GM19395 (cell line): Measurements from ENCODE around the gene USP14.
"Not testable (repeated sequence)": the region's sequence is repeated elsewhere in the genome, so short reads cannot be mapped to it uniquely, and the experiment has no call there.

Experiments used
- ATAC-seq: cut with Tn5 transposase; IDR thresholded peaks from one replicate; pipeline ENCODE4 v1.9.1; 2021; ENCODE audit warnings: mild to moderate bottlenecking, moderate library complexity; ENCODE audit not compliant: unreplicated experiment

USP14 gene

GRCh38 chr18:158128-159036 is at the start of gene USP14:
Gene USP14 (plus strand): TSS chr18:158557. CDS start chr18:158699, 142 bp downstream.
- peak; percentile 90 for ATAC-seq

GRCh38 chr18:108665-109063 is 49.7 kb upstream of the USP14 start:
- not testable (repeated sequence) for ATAC-seq

GRCh38 chr18:109130-109921 is 49.0 kb upstream of the USP14 start:
- peak; percentile 18 for ATAC-seq

GRCh38 chr18:109922-110261 is 48.5 kb upstream of the USP14 start:
- ATAC-seq: not testable (repeated sequence)

- ATAC-seq: not testable (repeated sequence)
These were observed 47.8 kb upstream of the USP14 start for GRCh38 chr18:110351-111201.

- ATAC-seq: no peak
These were observed 46.9 kb upstream of the USP14 start for GRCh38 chr18:111306-112014.

GRCh38 chr18:112015-112733 is 46.2 kb upstream of the USP14 start:
- ATAC-seq: not testable (repeated sequence)

- ATAC-seq: not testable (repeated sequence)
These were observed 37.7 kb upstream of the USP14 start for GRCh38 chr18:120539-121260.

- no peak for ATAC-seq
These were observed 23.3 kb upstream of the USP14 start for GRCh38 chr18:135045-135444.

- ATAC-seq: no peak
These were observed 21.9 kb upstream of the USP14 start for GRCh38 chr18:136433-136832.

- no peak for ATAC-seq
These were observed 21.0 kb upstream of the USP14 start for GRCh38 chr18:137327-137726.

- ATAC-seq: no peak
These were observed 17.6 kb upstream of the USP14 start for GRCh38 chr18:140670-141266.

- ATAC-seq: not testable (repeated sequence)
These were observed 15.6 kb upstream of the USP14 start for GRCh38 chr18:142624-143296.

- ATAC-seq: no peak
These were observed 9.5 kb upstream of the USP14 start for GRCh38 chr18:148841-149240.

GRCh38 chr18:154151-154550 is 4.2 kb upstream of the USP14 start:
- no peak for ATAC-seq

GRCh38 chr18:155688-156087 is 2.7 kb upstream of the USP14 start:
- ATAC-seq: no peak

GRCh38 chr18:156514-157230 is 1.7 kb upstream of the USP14 start:
- ATAC-seq: no peak
